ENCODE measurements around the gene ZNF441.

The ZNF441 gene

DNA sequence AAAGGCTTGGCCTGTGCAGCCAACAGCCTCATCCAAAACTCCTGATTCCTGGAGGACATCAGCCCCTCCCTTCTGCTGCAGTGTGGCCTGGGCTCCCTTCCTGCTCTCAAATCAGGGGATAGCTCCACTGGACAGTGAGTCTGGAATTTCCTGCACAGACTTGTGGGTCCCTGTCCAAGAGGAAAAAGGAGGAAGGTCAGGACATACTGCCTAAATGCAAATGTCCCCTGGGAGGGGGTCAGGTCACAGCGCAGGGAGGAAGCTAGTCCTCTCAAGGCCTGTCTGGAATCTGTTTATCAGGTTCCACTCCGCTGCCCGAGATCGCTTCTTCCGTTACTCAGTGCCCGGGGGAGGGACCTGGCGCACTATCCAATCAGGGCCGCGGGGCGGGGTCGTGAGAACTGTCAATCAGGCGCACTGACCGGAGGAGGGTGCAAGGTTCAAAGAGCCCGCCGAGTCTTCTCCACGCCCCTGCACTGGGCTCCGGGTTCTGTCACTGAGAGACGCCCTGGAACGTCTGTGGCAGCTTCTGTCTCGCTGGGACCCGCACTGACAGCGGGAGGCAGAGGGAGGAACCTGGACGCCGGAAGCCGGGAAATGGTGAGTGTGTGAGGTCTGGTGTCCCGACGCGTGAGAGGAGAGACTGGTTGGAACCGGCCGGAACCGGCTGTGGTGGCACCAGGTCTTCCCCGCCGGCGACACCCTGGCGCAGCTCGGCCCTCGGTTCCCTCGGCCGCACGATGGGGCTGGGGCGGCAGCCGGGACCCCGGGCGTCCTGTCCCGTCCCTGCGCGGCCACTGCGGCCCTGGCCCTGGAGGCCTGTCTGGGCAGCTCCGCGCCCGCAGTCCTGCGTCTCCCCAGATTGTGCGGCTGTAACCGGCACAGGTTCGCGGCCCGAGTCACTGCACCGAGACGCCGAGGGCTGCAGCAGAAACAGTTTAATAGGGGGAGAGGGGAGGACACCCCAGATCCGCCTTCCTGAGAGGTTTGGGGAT is at the start of gene ZNF441:
Gene ZNF441 (plus strand): TSS at position 404 of the 995 bp plus-strand sequence. CDS start 194 bp downstream, at position 598.
- DNase-seq (ENCODE audit: low read depth), result peak; percentile 90
- peak within 1 kb of the TSS; percentile 87 for H3K4me3 ChIP-seq (ENCODE audit: low read depth, low read length)
- TF ChIP-seq, protein P1, sequence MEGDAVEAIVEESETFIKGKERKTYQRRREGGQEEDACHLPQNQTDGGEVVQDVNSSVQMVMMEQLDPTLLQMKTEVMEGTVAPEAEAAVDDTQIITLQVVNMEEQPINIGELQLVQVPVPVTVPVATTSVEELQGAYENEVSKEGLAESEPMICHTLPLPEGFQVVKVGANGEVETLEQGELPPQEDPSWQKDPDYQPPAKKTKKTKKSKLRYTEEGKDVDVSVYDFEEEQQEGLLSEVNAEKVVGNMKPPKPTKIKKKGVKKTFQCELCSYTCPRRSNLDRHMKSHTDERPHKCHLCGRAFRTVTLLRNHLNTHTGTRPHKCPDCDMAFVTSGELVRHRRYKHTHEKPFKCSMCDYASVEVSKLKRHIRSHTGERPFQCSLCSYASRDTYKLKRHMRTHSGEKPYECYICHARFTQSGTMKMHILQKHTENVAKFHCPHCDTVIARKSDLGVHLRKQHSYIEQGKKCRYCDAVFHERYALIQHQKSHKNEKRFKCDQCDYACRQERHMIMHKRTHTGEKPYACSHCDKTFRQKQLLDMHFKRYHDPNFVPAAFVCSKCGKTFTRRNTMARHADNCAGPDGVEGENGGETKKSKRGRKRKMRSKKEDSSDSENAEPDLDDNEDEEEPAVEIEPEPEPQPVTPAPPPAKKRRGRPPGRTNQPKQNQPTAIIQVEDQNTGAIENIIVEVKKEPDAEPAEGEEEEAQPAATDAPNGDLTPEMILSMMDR (IDR thresholded peaks at IDR 0.05; ENCODE audit: control insufficient read depth, extremely low read depth, insufficient read depth), result no peak

DNA sequence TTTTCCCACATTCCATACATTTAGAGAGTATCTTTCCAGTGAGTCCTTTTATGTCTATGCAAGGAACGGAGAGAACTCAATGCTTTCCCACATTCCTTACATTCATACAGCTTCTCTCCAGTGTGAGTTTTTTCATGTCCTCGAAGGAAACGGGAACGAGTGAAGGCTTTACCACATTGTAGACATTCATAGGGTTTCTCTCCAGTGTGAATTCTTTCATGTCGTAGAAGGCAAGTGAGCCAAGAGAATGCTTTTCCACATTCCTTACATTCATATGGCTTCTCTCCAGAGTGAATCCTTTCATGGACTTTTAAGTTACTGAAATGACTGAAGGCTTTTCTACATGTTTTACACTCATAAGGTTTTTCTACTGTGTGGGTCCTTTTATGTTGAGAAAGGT is 45.1 kb upstream of the ZNF441 start:
- H3K4me3 ChIP-seq (ENCODE audit: low read depth, low read length), result no peak overlapping the region
- TF ChIP-seq, protein P1 (IDR thresholded peaks at IDR 0.05; ENCODE audit: control insufficient read depth, extremely low read depth, insufficient read depth), result no peak
- no peak for DNase-seq (ENCODE audit: low read depth)

DNA sequence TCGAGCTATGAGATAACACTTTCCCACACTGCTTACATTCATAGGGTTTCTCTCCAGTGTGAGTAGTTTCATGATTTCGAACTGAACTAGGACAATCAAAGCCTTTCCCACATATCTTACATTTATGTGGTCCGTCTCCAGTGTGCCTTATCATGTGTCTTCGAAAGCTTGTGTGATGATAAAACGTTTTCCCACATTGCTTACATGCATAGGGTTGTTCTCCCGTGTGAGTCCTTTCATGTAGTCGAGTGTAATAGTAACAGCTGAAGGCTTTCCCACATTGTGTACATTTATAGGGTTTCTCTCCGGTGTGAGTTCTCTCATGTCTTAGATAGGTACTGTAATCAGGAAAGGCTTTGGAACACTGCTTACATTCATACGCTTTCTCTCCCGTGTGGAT is 44.4 kb upstream of the ZNF441 start:
- H3K4me3 ChIP-seq (ENCODE audit: low read depth, low read length), result no peak overlapping the region
- no peak for DNase-seq (ENCODE audit: low read depth)
- TF ChIP-seq, protein P1 (IDR thresholded peaks at IDR 0.05; ENCODE audit: control insufficient read depth, extremely low read depth, insufficient read depth), result no peak

DNA sequence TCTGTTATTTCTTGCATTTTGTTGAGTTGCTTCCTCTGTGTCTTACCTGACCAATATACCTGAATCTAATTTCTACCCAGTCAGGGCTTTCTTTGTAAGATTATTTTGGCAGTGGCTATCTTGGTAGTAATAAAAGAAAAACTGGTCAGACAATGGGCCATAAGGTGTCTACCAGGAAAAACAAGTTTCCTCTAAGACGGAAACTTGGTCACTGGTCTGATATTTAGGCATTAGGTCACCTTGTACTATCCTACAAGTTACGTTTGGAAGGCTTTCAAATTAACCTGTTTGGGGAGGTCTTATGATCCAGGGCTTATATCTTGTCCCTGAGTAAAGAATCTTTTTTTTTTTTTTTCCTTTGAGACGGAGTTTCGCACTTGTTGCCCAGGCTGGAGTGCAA is 37.2 kb upstream of the ZNF441 start:
- TF ChIP-seq, protein P1 (IDR thresholded peaks at IDR 0.05; ENCODE audit: control insufficient read depth, extremely low read depth, insufficient read depth), result no peak
- DNase-seq (ENCODE audit: low read depth), result peak; percentile 97
- H3K4me3 ChIP-seq (ENCODE audit: low read depth, low read length), result peak overlapping the region; percentile 13

DNA sequence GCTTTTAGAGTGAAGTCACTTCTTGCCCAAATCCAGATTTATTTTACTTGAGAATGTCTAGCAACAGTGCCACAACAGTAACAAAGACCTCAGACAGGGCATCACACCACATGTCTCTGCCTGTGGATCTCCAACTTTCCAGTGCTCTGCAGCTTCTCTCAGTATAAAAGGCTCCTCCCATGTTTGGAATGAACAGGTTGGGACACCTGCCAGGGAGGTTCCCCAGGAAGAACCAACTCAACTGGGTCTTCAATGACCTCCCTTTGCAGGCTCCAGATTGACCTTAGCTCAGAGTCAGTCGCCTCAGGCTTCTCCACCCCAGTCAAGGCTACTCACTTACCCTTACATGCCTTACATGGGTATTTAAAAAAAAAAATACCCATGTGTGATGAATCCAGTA is 31.4 kb upstream of the ZNF441 start:
- TF ChIP-seq, protein P1 (IDR thresholded peaks at IDR 0.05; ENCODE audit: control insufficient read depth, extremely low read depth, insufficient read depth), result no peak
- H3K4me3 ChIP-seq (ENCODE audit: low read depth, low read length), result no peak overlapping the region
- no peak for DNase-seq (ENCODE audit: low read depth)

DNA sequence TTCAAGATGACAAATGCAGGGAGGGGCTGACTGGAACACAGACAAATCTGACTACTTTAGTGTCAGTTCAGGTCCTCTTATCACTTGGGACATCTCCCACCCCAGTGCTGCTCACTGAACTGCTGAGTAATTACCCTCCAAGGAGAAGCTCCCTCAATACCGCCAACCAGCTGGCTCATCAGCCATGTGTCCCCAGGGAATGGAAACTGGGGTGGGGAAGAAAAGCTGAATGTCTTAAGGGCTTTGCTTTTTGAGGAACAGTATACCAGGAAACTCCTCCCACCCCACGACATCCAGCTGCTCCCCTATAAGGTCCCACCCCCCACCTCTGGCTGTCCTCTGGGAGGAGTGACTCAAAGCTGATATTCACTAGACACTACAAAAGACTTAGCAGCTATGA is 30.1 kb upstream of the ZNF441 start:
- DNase-seq (ENCODE audit: low read depth), result no peak
- TF ChIP-seq, protein P1 (IDR thresholded peaks at IDR 0.05; ENCODE audit: control insufficient read depth, extremely low read depth, insufficient read depth), result no peak
- H3K4me3 ChIP-seq (ENCODE audit: low read depth, low read length), result no peak overlapping the region
